Stimulated activated CD8-positive, alpha-beta memory T cell treated with anti-CD3 and anti-CD28 coated beads, Interleukin-7, amount 100 ng/mL, for 1 hour (primary cell): Measurements from ENCODE around the gene EGFL8.
"Not testable (repeated sequence)": the region's sequence is repeated elsewhere in the genome, so short reads cannot be mapped to it uniquely, and the experiment has no call there.

Experiments
- DNase-seq, 2 donors: peaks; one replicate each; pipeline ENCODE4 v3.0.0-alpha.2; 2020; ENCODE audit warnings: low read depth in 2 of 2

EGFL8 gene

GRCh38 chr6:32195902-32196681 lies 31.7 kb downstream of the EGFL8 start:
- no peak for DNase-seq

- DNase-seq: no peak
These were observed 32.6 kb downstream of the EGFL8 start for GRCh38 chr6:32196682-32197616.

GRCh38 chr6:32198345-32198696 lies 33.9 kb downstream of the EGFL8 start:
- DNase-seq: no peak

- no peak for DNase-seq
These were observed 34.5 kb downstream of the EGFL8 start for GRCh38 chr6:32198866-32199265.

- no peak for DNase-seq
These were observed 36.5 kb downstream of the EGFL8 start for GRCh38 chr6:32200711-32201475.

- no peak for DNase-seq
These were observed 37.8 kb downstream of the EGFL8 start for GRCh38 chr6:32202186-32202585.

GRCh38 chr6:32203426-32204267 lies 39.3 kb downstream of the EGFL8 start:
- DNase-seq: no peak

GRCh38 chr6:32204268-32204715 lies 39.9 kb downstream of the EGFL8 start:
- no peak for DNase-seq

GRCh38 chr6:32208996-32209395 lies 44.6 kb downstream of the EGFL8 start:
- DNase-seq: no peak

GRCh38 chr6:32210191-32210601 lies 45.8 kb downstream of the EGFL8 start:
- no peak for DNase-seq

GRCh38 chr6:32211432-32211831 lies 47.0 kb downstream of the EGFL8 start:
- not testable (repeated sequence) for DNase-seq

GRCh38 chr6:32212076-32212760 lies 47.8 kb downstream of the EGFL8 start:
- no peak for DNase-seq

- DNase-seq: no peak
These were observed 49.3 kb downstream of the EGFL8 start for GRCh38 chr6:32213649-32214048.

GRCh38 chr6:32214126-32214525 lies 49.7 kb downstream of the EGFL8 start:
- no peak for DNase-seq

- no peak for DNase-seq
These were observed 51.2 kb downstream of the EGFL8 start for GRCh38 chr6:32215617-32216016.

- DNase-seq: no peak
These were observed 51.9 kb downstream of the EGFL8 start for GRCh38 chr6:32216285-32216684.

GRCh38 chr6:32216998-32217397 lies 52.6 kb downstream of the EGFL8 start:
- no peak for DNase-seq
